Activated gamma-delta T cell (primary cell): ENCODE data around the gene PLCH2.

Source experiments
- DNase-seq: peaks from one replicate; lab custom pipeline; 2025; lab: John Stamatoyannopoulos, UW

PLCH2 gene

DNA sequence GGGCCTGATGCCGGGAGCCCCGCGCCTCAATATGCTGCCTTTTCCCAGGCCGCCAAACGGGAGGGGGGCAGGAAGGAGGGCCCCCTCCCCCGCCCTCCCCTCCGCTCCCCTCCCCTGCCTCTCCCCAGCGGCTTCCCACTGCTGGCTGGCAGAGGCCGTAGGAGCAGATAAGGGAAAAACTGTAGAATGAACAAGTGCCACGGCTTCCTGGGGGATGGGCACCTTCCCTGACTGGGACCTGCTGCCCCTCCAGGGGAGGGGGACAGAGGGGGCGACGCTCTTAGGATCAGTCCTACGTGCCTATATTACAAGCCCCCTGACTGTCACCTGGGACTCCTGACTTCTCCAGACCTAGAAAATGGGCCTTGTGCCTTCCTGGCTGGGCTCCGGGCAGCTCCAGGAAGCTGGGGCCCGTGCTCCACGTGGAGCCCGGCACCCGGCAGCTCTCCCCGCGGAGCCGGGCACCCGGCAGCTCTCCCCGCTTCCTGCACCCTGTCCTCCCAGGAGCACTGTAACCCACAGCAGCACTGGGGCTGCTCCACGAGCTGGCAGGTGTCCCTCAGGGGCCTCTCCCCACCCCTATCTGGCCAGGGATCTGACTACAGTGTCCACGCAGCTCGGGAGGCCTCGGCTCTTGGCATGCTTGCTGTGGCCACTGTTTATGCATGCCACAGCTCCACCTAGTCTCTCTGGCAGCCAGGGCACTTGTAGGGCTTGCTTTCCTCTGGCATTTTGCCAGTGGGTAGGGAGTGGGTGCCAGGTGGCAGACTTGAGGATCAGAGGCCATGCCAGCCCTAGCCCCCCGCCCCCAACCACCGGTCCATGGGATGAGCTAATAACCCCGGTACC lies 54.6 kb downstream of the PLCH2 start:
- DNase-seq: no peak

DNA sequence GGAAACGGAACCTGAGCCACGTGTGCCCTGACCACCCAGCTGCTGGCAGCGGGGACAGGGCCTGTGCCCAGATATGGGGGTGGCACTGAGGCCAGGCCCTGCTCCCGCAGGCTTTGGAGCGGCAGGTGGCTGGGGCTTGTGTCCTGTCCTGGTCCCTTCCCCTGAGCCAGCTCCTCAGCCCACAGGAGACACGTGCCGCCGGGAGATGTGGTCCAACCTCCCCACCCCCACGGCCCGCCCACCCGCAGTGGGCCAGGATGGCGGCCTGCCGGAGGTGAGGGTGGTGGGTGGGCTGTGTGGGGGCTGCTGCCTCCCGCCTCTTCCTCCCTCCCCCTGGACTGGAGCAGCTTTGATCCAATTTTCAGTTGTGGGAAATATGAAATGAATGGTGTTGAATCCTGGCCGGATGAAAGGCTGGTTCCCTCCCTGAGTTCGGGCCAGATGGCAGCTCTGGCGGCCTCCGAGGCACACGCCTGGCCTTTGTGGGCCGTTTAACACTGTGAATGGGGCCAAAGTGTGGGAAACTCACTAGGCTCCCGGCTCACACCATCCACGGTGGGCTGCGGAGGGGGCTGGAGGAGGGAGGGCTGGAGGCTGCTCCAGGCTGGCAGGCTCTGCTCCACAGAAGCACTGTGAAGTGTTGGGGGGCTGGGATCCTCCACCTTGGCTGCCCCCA lies 56.5 kb downstream of the PLCH2 start:
- DNase-seq: no peak

DNA sequence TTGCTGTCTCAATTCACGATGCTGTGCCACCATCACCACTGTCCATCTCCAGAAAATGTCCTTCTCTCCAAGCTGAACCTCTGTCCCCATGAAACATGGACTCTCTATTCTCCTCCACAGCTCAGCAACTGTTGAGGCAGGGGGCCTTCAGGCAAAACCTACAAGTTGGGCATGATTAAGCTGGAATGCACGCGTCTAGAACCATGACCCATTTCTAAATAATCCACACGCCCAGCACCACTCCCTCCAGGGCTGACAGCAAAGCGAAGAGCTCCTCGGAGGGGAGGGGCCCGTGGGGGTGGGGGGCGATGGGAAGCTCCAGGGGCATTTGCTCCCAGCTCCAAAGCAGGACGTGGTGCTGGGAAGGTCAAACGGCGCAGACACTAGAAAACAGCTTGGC lies 57.3 kb downstream of the PLCH2 start:
- no peak for DNase-seq

DNA sequence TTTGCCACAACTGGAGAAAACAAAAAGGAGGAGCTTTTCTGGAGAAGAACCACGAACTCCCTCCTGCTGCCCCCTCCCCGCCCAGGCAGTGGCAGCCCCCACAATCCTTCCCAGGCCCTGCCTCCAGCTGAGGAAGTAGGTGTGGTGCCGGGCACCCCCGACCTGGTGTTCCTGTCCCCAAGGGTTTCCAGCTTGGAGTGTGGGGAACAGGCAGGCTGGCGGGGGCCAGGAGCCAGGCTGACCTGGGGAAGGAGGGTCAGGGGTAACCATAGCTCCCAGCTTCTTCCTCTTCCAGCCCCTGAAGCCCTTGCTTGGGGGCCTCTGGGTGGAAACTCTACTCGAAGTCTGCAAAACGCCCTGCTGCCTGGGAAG lies 58.2 kb downstream of the PLCH2 start:
- DNase-seq: no peak

DNA sequence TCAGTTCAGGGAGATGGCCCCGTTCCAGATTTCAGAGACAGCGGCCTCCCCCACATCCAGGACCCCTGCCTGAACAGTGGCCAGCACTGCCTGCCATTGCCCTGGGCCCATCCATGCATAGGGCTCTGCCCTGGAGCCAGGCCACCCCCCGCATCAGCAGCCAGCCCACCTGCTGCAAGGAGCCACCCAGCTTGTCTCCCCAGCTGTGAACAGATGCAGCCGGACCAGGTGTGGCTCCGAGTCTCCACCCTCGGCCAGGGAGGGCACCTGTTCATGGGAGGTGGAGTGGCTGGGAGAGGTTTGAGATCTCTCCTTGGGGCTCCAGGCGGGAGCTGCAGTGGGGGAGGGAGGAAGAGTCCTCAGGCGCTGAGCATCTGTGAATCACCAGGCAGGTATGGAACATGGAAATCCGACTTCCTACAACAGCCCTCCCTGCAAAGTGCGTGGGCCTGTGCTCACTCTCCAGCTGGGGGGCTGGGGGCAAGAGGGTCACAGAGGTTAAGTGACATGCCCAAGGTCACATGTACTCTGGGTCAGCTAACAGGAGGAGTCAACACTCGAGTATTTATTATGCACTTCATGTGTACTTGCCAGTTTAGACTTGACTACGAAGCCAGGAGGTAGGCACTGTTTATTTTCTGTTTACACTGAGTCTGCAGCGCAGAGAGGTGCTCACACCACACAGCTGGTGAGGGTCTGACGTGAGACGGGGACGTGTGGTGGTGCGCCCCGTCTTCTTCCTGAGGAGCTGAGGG lies 58.8 kb downstream of the PLCH2 start:
- DNase-seq: no peak

DNA sequence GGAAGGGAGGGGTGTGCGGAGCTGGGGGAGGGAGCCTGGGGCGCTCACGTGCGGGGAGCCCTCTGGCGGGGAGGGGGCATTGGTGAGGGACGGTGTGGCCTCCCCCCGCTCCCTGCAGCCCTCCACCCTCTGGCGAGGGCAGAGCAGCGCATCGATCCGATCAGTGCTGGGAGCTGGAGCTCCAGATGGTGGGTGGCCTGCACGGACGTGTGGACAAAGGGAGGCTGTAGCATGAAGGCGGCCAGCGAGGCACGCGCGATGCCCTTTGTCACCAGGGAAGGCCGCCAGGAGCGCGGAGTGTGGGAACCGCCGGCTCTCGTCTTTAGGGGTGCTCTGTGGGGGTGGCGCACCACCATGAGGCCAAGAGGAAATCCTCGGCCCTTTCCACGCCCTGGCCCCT lies 59.4 kb downstream of the PLCH2 start:
- no peak for DNase-seq

DNA sequence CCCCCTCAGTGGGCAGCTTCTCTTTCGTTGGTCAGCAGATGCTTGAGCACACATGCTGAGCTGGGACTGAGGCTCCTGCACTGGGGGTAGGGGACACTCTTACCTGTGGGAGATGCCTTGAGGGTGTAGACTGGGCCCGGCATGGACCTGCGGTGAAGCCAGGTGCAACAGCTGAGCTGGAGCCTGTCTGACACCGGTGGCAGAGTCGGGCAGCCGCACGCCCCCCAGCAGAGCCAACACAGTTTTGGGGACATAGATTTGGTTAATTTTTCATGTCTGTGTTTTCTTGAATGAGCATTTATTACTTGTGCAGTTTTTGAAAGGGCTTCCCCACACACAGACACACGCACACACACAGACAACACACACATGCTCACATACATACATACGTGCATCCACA lies 59.9 kb downstream of the PLCH2 start:
- DNase-seq: no peak

DNA sequence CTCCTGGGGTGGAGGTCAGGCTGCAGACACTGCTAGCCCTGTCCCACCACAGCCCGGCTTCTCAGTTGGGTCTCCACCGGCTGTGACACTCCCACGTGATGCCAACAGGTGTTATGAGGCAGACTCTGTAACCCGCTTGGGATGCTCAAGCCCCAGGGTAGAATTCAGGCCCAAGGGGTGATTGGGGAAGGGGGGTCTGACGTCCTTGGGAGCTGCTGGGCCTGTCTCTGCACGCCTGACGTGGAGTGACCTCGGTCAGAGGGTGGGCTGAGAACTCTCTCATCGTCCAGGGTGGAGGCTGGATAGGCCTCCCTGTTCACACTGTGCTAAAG lies 61.7 kb downstream of the PLCH2 start:
- no peak for DNase-seq

DNA sequence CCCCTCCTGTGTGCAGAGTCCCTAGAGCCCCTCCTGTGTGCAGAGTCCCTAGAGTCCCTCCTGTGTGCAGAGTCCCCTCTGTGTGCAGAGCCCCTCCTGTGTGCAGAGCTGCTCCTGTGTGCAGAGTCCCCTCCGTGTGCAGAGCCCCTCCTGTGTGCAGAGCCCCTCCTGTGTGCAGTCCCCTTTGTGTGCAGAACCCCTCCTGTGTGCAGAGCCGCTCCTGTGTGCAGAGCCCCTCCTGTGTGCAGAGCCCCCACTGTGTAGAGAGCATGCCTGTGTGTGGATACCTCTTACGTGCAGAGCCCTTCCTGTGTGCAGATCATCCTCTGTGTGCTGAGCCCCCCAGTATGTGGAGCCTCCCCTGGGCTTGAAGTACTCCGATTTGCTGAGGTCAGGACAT lies 62.3 kb downstream of the PLCH2 start:
- DNase-seq: no peak

DNA sequence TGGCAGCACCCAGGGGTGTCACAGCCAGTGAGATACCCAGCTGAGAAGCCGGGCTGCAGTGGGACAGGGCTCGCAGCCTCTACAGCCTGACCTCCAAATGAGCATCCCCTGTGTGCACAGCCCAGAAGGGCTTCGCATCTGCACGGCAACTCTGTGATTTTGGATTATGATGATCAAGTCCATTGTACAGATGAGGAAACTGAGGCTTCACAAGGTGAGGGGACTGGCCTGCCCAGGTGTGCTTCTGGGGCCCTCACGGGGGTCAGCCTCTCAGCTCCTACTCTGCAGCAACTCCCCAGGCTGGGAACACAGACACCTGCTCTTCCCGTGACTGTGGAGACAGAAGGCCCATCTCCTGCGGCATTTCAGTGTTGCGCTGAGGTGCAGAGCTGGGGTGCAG lies 62.8 kb downstream of the PLCH2 start:
- no peak for DNase-seq

DNA sequence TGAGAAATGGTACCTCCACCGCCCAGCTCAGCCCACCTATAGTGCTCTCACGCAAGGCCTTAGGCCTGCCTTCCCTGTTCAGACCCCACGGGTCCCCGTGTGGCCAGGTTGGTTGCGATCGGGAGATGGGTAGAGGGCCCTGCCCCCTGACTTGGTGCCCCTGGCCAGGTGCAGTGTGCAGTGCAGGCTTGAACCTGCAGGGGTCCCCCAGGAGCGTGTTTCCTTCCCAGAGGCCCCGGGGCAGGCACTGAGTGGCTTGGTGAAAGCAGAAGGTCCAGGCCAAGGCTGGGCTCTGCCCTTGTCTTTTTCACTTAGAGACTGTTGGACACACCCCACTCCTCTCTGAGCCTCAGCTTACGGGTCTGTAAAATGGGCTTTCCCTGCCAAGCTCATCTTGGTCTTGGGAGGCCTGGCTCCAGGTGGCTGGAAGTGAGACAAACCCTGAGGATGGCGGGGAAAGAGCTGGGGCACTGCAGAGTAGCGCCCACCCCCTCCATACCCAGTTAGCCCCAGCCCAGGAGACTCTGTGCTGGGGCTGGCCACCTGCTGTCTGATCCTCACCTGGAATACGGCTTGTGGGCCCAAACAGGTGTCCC lies 63.3 kb downstream of the PLCH2 start:
- DNase-seq: no peak

DNA sequence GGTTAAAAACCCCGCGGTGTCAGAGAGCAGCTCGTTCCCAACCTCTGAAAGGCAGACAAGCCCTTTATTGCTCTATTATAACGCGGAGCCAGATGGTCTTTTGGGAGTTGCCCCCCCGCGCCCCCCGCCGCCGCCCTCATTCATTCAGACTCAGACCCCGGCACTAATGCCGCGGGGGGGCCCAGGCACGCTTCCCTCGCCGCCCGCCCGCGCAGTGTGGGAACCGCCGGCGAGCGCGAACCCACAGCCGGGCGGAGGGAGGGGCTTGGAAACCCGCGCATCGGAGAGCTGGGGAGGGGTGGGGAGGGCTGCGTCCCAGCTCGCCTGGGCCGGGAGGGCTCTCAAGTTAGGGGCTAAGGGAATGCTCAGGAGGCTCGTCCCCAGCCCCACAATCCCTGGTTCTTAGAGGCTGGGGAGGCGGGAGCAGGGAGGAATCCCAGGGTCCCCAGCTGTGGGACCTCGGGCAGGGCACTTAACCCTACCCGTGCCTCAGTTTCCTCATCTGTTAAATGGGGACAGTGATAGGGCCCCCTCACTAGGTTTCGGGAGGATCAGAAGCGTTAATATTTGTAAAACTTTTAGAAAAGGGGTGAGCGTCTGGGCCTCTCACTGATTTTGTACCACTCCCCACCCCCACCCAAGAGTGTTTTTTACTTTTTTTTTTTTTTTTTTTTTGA lies 64.9 kb downstream of the PLCH2 start:
- DNase-seq: no peak

DNA sequence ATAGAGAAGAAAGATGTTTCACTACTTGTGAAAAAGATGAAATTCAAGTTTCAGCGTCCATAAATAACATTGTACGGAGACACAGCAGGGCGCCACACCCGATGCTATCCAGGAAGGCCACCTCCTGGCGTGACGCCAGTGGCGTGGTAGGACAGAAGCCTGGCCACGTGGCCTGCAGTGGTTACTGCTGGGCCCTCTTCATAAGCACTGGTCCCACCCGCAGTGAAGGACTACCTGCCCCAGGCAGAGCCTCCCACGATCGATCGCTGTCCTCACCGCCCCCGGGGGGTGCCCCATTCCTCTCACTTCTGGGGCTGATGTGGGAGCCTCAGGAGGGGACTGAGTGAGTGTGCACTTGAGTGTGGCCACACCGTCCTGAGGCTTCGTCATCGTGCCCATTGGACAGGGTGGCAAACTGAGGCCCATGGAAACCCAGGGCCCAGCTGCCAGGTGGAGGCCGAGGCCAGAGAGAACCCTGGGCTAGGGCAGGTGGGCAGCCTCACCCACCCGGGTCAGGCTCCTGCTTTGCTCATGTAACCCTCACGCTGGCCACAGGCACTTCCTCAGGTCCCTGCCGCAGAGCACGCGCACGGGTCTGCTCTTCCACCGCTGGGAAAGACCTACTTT lies 65.6 kb downstream of the PLCH2 start:
- no peak for DNase-seq

DNA sequence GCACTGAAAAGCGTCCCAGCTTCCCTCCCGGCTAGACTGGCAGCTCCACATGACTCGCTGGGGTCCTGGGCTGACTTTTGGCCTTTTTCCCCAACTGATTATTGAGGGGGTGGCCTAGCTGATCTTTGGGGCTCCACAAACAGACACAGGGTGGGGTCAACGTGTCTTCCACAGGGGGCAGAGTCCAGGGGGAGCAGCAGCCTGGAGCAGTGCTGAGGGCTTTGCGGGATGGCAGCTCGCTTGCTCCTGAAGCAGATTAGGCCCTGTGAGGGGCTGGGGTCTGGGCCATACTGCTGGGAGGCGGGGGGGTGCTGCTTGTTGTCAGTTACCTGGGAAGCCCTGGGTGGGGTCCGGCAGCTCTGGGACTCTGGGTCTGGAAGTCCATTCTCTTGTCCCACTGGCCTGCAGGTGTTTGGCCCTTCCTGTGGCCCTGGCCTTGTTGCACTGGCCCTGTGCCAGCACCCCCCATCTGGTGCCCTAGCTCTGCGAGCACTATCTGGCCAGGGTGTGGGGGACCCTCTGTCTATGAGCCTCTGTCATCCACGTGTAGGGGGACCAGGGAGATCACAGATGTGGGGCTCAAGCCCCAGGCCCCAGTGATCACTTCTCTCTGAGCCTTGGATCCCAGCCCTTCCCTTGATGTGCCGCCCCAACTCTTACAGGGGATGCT lies 66.3 kb downstream of the PLCH2 start:
- no peak for DNase-seq

DNA sequence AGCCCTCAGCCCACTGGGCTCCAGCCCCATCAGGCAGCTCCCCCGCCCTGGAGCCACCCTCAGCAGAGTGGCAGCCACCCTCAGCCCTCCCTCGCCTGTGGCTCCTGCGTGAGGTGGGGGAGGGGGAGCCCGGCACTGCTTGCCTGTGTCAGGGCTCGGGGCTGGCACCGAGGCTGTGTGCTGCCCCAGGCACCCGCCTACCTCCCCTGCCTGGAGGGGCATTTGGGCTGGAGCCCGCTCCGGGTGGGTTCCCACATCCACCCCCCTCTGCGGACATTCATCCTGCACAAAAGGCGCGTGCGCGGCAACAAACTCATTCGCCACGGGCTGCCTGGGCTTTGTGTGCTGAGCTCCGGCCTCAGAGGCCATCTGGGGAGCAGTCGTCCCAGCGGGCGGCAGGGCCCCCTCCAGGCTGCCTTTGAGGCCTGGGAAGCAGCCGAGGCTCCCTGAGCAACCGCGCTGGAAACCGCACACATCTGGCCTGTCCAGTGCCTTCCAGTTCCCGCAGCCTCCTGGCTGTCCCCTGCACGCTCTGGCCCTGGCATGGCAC lies 67.5 kb downstream of the PLCH2 start:
- no peak for DNase-seq

DNA sequence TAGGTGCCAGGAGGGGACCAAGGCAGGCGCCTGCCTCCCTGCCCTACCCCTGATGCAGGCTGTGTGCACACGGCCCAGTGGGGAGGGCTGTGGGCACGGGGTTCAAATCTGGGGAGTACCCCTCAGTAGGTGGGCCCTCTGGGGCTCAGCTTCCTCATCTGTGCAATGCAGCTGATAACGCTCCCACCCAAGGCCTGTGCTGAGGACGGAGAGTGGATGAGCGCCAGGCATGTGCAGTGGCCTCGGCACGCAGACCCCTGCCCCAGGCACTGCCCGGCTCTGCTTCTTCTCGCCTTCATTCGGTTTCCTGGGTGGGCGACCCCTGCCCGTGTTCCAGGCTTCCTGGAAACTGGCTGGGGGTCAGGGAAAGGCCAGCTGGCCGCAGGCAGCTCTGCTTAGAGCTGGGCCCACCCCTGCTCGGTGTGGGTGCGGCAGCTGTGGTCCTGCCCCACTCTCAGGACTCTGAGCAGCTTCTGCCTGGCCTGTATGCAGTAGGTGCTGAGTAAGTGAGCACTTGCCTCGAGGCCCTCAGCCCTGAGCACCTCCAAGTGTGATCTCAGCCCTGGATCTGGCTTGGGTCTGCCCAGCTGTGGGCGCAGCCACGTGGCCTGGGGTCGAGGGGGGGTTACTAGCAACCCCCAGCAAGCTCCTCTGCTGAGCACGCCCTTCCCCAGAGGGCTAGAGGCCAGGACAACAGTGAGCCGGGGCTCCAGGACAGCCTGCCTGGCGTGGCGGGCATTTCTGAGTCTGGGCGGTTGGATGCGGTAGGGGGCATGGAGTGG lies 68.2 kb downstream of the PLCH2 start:
- DNase-seq: no peak

DNA sequence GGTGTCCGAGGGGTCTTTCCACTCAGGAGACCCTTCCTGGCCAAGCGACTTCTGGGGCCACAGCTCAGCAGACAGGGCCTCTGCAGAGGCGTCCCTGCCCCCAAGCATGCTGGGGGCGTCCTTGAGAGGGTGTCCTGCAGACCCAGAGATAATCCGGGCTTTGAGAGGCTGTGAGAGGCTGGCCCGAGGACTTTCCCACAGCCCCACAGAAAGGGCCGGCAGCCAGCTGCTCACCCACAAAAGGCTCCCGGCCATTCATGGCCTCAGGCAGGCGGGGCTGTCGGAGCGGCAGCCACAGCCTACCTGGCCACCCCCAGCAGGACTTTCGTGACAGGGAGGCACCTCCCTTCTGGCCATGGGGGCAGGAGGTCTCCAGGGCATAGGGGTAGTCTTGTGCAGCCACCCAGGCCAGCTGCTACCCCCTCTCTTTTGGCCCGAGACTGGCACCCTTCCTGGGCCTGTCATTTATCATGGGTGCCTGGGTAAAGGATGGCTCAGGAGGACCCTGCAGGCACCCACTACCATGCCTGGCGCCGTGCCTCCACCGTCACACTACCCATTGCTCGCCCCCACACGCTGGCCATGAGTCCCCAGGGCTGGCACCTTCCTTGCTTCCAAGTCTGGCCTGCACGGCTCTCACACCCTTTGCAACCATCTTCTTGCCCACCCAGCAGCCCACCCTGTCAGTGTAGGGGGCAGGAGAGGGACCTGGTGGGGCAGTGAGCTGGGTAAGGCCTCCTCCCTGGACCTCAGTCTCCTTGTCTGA lies 69.0 kb downstream of the PLCH2 start:
- no peak for DNase-seq

DNA sequence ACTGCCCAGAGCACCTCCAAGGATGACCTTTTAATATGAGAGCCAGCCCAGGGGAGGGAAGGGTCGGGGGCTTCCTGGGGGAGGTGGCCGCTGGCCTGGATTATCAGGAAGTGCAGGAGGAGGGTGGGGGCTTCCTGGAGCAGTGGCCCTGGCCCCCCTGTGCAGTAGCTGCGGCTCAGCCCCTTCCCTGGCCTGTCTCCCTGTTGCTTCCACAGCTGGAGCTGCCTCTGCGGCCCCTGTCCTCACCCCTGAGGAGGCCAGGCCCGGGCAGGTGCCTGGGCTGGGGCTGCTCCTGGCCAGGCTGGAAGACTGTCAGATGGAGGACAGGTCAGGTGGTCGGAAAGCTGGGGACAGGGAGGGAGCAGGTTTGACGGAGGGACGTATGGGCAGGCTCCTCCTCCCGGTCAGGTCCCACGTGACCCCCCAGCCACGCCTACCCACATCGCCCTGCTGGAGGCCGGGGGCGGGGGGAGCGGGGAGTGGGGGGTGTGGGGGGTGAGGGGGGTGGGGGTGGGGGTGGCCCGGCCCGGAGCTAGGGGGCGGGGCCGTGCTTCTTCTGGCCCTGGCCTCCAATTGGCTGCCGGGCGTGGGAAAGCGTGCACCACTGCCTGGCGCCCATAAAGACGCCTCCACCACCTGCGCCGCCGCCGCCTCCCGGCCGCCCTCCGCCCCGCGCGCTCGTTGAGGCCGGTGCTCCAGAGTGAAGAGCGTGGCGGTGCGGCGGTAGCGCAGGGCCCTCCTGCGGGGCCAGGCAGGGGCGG lies 69.8 kb downstream of the PLCH2 start:
- DNase-seq: peak; percentile 89
